Fibroblast of skin of back (primary cell): ENCODE results near the gene SND1.

Source experiments
- DNase-seq: peaks from one replicate; pipeline ENCODE4 v3.0.0-alpha.2; 2013

SND1 gene

GRCh38 chr7:127689194-127689772 lies 37.3 kb downstream of the SND1 start:
- no peak for DNase-seq

- no peak for DNase-seq
Observed at GRCh38 chr7:127690337-127690736, 38.3 kb downstream of the SND1 start.

DNA sequence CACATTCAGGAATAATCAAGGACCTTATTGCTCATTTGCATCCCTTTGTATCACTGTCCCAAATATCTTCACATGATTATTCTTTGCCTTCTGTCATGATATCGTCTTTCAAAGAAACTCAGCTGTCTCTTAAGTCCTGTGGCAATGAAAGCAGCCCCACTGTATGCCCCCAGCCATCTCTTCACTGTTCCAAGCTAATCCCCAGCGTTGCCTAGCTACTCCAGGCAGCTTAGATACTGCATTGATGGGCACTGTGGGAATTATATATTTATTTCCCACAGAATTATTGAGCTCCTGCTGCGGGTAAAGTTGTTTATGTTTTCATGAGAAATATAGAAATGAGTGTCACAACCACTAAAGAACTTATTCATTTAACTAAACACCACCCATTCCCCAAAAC lies 38.8 kb downstream of the SND1 start:
- no peak for DNase-seq

DNA sequence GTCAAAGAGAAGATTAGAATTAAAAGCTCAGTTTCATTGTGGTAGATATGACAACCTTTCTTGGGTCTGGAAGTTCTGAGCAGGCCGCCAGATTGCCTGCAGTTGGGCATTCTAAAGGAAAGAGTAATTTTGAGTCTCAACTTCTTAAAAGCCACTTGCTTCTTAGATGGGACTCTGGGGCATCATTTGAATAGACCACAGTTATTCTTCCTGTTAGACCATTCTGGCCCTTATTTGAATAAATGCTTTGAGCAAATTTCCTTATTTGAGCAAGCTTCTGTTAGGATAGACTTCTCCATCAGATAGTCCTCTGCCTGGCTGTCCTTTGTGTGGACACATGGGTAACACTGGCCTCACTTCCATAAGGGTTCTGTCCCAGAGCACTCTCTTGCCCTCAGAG lies 40.2 kb downstream of the SND1 start:
- DNase-seq = no peak

GRCh38 chr7:127699853-127700252 lies 47.9 kb downstream of the SND1 start:
- DNase-seq = no peak

DNA sequence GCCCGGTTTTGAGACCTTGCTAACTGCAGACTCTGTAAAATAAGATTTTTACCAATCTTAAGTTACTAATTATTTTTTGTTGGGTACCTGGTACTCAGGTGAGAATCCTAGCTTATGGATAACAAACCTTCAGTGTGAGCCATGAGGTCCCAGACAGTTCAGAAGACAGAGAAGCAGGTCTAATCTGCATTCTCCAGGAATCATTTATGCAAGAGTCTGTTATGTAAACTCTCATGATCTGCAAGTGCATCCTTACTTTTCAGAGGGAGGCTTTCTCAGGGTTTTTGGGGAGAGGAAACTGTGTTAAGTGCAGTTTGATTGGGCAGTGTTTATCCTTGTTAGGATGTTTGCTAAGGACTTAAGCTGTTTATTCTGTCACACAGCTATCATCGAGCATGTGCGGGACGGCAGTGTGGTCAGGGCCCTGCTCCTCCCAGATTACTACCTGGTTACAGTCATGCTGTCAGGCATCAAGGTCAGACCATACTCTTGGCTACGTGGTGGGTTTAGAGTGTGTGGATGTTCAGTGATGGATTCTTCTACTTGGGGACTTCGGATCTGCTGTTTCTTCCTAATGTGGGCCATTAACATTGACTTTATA lies 50.2 kb downstream of the SND1 start:
- DNase-seq = no peak

GRCh38 chr7:127702938-127703337 lies 50.9 kb downstream of the SND1 start:
- DNase-seq = no peak

GRCh38 chr7:127704211-127704610 lies 52.2 kb downstream of the SND1 start:
- no peak for DNase-seq

GRCh38 chr7:127705461-127705959 lies 53.5 kb downstream of the SND1 start:
- DNase-seq = peak; percentile 8

DNA sequence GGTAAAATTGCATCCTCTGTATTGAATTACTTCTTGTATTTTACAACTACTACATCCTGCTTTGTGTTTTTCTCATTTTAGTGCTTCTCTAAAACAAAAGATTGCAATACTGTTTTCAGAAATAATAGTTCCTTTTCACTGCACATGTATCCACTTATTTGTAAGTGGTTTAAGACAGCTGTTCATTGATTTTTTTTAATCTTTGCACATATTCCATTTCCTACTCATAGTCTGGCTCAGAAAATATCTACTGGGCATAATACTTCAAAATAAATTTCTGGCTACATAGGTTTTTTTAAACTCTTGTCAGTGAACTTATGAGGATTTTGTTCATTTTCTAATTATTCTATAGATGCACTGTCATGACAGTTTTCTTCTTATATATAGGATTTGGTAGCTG lies 54.8 kb downstream of the SND1 start:
- DNase-seq = no peak

DNA sequence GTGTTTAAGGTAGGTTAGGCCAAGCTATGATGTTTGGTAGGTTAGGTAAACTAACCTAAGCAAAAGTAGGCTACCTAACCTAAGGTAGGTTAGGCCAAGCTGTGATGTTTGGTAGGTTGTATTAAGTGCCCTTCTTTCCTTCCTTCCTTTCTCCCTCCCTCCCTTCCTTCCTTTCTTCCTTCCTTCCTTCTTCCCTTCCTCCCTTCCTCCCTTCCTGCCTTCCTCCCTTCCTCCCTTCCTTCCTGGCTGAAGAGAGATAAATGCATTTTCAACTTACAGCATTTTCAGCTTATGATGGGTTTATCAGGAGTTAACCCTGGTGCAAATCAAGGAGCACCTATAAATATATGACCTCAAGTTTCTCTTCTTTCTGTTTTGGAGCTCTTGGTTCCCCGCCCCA lies 56.2 kb downstream of the SND1 start:
- no peak for DNase-seq

- DNase-seq = peak; percentile 77
Observed at GRCh38 chr7:127708788-127709187, 56.8 kb downstream of the SND1 start.

DNA sequence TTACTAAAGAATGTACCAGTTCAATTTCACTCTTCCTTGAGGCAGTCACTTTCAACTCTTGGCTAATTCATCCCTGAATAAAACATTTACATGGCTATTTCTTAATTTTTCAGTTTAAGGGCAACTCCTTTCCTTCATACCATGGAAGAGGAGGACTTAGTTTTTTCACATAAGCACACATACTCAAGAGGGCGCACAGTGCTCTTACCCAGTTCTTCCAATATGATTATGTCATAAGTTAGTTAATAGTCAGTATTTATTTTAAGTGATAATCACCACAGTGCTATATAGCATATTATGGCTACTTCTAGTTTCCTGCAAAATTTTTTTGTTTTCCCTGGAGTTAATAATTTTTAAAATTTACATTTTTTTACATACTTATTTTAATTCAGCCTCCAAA lies 58.6 kb downstream of the SND1 start:
- DNase-seq = no peak

- DNase-seq = no peak
Observed at GRCh38 chr7:127711872-127712271, 59.9 kb downstream of the SND1 start.

- no peak for DNase-seq
Observed at GRCh38 chr7:127713006-127713405, 61.0 kb downstream of the SND1 start.

GRCh38 chr7:127713758-127714157 lies 61.8 kb downstream of the SND1 start:
- no peak for DNase-seq

DNA sequence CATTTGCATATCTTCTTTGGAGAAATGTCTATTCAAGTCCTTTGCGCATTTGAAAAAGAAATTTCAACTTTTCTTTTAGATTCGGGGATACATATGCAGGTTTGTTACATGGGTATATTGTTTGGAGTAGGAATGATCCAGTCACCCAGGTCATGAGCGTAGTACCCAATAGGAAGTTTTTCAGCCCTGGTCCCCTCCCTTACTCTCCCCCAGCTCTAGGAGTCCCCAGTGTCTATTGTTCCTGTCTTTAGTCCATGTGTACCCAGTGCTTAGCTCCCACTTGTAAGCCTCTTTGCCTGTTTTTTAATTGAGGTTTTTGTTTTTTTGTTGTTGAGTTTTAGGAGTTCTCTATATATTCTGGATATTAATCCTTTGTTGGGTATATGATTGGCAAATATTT lies 63.3 kb downstream of the SND1 start:
- no peak for DNase-seq

GRCh38 chr7:127715901-127716300 lies 63.9 kb downstream of the SND1 start:
- DNase-seq = peak; percentile 16

DNA sequence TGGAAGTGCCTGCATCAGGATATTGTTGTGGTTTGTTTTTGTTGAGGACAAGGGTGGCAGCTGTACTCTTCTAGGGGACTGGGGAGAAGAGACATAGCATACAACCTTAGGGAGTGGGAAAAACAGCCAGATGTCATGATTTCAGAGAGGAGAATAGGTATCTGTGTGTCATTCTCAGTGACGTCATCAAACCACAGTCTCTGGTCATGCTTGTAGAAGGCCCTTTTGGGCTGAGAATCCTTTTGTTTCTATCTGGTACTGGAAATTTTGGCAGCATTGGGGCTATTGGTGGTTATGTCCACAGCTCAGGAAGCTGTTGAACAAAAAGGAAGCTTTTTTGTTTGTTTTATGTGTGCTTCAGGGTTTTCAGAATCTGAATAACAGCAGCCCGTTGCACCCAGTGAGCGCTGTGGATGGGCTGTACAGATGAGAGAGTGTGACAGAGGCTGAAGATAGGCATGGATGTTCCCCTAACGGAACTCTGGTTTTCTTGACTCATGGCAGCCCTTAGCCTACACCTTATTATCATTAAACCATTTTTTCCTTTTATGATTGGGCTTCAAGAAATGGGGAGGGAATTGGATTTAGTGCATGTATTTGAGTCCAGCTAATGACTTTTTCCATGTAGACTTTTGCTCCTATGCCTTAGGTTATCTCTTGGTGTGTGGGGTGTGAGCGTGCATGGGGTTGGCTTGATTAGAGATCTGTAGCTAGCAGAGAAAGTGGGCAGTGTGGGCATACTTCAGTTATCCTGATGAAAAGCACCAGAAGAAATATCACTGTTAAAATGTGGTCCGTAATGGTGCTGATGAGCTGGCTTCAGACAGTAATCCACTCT lies 65.7 kb downstream of the SND1 start:
- no peak for DNase-seq

DNA sequence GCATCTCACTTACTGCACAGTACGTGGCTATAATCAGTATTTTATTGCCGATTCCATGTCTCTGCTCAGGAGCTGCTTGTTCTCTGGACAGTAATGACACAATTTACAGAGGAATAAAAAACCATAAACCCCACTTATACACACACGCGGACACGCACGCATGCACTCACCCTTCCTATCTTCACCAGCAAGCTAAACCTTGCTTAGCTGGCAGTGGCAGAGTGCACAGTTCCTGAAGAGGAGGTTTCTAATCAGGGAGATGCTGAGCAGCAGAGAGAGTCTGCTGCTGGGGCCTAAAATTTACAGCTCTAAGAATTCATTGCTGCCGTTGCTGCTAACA lies 66.3 kb downstream of the SND1 start:
- no peak for DNase-seq

- DNase-seq = no peak
Observed at GRCh38 chr7:127726476-127726875, 74.5 kb downstream of the SND1 start.

DNA sequence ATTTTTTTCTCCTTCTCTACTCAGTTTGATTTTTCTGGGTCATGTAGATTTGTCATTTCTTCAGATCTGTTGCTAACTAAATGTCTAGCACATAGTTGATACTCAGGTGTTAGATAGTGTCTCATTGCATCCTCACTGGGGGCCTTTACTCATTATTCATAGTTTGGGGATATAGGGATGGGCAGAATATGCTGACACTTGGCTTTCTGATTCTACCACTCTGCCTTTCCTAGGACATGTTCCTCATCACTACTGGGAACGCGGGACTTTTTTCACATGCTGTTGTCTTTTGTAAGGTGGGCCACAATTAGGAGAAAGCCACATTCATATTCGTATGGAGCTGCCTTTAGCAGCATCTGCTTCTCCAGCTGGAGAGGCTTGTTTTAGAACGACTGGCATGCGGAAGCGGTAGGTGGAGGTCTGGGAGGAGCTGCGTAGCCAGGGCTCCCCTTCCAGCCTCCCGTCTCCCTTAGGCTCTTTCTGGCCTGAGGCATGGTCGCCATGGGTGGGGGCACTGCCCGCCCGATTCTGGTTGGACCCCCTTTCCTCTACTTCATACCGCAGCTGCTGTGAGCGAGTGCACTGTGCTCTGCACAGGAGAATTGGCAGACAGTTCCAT lies 78.8 kb downstream of the SND1 start:
- no peak for DNase-seq

- DNase-seq = no peak
Observed at GRCh38 chr7:127731431-127732080, 79.6 kb downstream of the SND1 start.
